ENCODE results near the gene ARHGEF6.
A peak's percentile ranks its signal among the peaks of the same experiment; 100 is the strongest.

ARHGEF6 gene

GRCh38 chrX:136745215-136746173, 35.2 kb downstream of the ARHGEF6 start:
- no peak for DNase-seq (ENCODE audit: low read depth)

GRCh38 chrX:136742721-136743379, 37.9 kb downstream of the ARHGEF6 start:
- no peak for DNase-seq (ENCODE audit: low read depth)

DNA sequence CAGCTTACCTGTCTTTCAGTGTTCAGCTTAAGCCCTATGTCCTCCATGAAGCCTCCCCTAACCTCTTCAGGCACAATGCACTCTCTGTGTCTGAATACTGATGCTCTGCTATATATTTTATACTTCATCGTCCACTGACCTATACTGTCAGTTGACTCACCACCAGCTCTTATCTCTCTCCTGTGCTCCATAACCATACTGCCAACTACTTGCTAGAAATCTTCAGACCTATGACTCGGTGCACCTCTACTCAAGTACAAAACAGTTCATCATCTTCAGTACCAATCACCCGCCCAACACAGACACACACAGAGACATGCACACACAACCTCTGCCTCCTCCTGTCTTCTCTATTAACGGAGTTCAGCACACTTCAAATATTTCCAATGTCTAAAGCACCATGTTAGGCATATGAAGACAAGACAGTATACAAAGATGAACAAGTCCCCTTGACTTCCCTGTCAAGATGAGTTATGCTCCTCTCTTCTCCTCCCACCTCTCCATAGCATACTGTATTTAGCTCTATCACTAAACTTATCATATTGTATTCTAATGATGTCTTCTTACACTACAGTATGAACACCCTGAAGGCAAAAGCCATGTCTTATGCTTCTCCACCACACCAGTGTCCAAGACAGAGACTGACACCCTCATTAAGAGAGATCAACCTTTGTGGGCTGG, 42.5 kb downstream of the ARHGEF6 start:
- DNase-seq (ENCODE audit: low read depth), result no peak

DNA sequence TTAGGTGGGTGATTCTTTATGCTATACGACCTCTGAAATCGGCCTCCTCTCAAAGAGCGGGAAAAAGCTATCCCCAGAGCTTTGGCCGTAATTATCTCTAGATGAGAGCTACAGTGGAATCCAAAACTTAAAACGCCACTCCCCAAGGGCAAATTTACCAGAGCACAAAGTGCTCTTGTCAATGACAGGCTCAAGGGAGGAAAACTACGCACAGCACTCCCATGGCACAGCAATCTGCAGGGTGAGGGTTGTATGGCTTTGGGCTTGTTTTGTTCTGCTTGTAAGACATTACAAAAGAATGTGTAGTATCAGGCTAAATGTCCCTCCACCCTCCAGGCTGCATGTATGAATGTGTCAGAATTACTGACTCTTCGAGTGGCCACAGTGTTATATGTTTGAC, 44.0 kb downstream of the ARHGEF6 start:
- DNase-seq (ENCODE audit: low read depth), result no peak

DNA sequence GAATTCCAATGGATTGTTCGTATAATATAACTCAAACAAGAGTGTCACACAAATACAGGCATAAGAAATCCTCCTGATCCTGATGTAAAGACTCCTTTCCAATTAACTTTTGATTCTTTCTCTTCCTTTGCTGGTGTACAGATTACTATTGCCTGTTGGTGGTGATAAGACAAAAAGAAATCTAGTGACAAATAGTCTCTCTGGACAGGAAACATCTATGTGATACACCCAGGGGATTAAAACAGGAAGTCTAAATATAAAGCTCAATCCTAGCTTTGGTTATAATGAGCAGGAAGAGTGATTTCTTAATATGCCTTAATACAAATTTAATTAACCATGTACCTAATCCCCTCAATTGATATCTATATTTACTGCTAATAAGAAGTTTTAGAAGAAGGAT, 45.1 kb downstream of the ARHGEF6 start:
- no peak for DNase-seq (ENCODE audit: low read depth)

- no peak for DNase-seq (ENCODE audit: low read depth)
Measured at GRCh38 chrX:136733613-136734012, 47.1 kb downstream of the ARHGEF6 start.

GRCh38 chrX:136731798-136732197, 48.9 kb downstream of the ARHGEF6 start:
- DNase-seq (ENCODE audit: low read depth), result no peak

- no peak for DNase-seq (ENCODE audit: low read depth)
Measured at GRCh38 chrX:136731207-136731782, 49.4 kb downstream of the ARHGEF6 start.

DNA sequence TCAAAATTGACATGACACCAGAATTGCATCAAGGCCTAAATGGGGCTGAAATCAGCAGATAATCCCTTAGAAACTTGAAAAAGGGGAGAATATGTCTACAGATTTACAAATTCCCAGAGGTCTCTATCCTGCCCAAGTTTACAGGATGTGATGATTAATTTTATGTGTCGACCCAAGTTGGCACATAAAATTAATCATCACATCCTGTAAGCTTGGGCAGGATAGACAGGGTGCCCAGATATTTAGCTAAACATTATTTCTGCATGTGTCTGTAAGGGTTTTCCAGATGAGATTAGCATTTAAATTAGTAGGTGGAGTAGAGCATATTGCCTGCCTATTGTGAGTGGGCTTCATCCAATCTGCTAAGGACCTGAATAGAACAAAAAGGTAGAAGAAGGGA, 52.3 kb downstream of the ARHGEF6 start:
- DNase-seq (ENCODE audit: low read depth), result no peak

DNA sequence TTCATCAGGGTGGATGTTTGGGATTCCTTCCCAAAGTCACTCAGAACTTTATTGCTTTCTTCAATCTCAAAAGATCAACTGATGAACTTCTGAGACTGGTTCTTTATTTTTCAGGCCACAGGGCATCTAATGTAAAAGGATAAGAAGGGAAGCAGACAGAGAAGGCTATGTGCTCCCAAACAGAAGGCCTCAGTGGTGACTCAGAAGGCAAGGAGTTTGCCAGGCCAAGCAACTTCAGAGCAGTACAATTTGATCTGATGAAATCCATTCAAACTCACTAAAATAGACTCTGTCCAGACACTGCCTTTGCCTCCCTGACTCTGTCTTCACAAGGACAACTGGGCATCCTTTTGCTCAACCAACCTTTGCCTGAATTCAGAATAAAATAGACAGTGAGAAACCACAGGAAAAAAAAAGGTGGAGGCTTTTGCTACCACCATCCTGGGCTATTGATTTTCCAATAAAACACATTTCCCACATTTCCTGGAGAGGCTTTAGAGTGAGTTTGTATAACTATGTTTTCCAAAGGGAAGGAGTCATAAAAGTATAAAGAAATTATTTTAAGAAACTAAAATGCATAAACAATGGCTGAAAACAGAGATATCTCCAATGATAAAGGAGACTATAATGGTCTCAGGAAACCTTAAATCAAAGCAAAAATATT, 55.2 kb downstream of the ARHGEF6 start:
- DNase-seq (ENCODE audit: low read depth), result peak; percentile 45

DNA sequence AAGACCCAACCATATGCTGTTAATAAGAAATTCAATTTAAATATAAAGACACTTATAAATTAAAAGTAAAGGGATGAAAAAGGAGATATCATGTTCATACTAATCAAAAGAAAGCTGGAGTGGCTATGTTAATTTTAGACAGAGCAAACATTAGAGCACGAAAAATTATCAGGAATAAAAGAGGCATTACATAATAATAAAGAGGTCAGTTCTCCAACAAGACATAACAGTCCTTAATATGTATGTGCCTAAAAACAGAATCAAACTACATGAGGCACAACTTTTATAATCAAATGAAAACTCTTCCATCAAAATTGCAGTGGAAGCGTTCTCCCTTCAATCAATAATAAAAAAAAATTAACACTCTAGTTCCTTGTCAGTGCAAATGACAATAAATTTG, 62.6 kb downstream of the ARHGEF6 start:
- DNase-seq (ENCODE audit: low read depth), result no peak

- no peak for DNase-seq (ENCODE audit: low read depth)
Measured at GRCh38 chrX:136714626-136715599, 65.8 kb downstream of the ARHGEF6 start.

DNA sequence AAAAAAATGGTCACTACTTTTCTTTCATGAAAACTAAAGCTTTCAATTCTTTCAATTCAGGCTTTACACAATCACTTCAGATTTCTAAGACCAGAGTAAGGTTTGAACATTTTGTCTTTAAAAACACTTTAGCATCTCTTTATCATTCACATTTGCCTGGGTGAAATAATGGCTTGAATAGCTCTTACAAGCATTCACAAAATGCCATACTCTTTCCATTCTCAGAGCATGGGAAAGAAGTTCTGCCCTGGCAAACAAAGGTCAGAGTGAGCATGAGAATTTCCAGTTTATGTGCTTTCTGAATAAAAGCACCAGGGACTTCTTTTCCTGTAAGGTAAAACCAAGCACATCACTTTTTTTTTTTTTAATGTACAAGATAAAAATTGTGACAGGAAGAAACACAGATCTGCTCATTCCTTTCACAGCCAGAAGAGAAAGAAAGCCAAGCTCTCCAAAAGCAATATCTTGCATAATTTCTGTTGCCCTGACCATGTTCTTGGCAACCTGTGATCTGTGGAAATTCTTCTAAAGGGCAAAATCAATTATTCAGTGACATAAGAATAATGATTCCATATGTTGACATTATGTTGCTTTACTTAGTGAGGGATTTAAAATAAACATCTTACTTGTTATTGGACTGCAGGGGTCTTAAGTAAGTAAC, 68.0 kb downstream of the ARHGEF6 start:
- DNase-seq (ENCODE audit: low read depth), result no peak

DNA sequence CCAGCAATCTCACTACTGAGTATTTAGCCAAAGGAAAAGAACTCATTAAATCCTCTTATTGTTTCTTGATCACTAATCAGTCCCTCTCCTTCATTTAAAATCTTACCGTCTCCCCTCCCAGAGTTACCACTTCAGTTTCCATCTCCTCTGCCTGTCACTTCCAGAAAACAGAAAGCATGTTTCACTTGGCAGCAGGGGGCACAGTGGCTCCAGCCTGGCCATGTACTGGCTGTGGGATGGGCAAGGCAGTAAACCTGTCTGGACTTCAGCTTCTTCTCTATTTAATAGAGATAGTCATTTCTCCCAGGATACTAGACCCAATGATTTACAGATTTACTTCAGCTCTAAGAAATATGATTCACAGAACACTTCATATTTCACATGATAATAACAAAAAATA, 69.6 kb downstream of the ARHGEF6 start:
- no peak for DNase-seq (ENCODE audit: low read depth)

DNA sequence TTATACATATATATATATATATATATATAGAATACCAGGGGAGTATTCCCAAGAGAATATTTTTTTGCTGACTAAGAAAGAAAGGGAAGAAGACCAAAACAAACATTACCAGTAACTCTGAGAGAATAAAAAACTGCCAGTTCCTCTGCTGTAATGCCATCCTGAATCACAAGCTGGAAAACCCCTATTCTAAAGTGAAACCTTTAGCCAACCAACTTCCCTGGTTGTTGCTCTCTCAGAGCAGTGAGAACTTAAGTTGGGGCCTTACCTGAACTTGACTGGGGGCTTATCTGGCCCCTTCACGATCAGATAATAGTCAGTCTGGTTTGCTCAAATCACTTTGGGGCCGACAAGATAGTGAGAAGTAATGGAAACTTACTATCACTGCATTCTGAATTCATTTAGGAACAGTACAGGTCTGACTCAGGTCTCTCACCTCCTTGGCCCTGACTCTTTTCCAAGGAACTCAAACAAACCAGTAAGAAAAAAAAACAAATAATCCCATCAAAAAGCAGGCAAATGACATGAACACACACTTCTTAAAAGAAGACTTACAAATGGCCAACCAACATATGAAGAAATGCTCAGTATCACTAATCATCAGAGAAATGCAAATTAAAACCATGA, 70.3 kb downstream of the ARHGEF6 start:
- DNase-seq (ENCODE audit: low read depth), result no peak

DNA sequence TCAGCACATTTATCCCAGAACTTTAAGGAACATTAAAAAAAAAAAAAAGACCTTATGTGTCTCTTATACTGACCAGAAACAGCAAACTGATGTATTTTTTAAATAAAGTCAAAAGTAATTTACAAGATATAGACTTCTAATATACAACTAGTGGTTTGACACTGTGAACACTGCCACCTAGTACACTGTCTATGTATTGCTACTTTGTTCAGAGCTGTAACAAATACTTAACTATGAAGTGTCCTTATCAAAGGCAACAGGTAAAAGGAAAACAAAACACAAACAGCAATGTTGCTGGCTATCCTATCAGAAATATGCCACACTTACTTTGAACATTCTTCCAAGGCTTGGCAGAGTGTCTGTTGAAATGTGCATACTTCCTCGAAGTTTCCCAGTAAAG, 72.4 kb downstream of the ARHGEF6 start:
- DNase-seq (ENCODE audit: low read depth), result no peak

DNA sequence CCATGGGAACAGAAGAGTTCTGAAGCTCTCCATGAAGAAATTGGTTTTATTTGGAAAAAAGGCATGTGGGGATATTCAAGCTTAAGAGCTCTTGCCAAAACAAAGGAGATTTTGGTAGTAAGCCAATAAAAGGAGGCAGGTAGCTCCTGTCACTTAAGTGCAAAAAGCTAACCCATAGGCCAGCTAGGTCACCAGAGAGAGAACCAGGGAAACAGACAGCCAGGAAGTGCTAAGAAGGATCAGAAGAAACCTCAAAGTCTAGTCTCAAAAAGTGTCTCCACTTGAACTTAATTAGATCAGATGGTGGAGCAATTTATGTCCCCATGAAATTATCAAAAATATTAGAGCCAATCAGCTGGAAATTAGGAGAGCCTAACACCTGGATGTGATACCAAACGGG, 83.6 kb downstream of the ARHGEF6 start:
- no peak for DNase-seq (ENCODE audit: low read depth)

DNA sequence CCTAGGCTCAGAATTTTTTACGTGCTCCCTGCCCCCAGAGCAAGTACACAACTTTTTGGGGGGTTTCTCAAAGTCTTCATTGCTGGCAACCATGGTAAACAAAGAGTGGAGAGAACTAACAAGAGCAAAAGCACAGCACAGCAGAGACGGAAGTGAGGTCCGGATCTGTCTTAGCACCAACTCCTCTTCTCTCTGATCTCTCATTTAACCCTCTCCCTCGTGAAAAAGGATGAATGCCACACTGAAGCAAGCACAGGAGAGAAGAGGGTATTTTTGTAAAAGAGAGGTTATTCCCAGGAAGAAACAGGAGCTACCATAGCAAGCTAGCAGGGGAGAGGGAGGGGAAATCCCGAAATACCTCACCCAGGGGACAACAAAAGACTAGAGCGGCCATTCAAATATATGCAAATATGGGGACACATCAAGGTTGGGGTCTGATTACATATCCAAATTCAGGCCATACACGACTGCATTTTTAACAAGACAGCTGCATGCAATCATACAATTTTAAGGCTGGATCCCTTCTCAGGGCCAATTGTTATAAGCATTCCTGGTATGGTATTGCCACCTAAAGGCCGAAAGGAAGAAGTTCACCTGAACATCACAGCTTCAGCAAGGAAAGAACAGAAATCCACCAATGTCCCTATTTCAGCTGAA, 86.2 kb downstream of the ARHGEF6 start:
- DNase-seq (ENCODE audit: low read depth), result peak; percentile 21

DNA sequence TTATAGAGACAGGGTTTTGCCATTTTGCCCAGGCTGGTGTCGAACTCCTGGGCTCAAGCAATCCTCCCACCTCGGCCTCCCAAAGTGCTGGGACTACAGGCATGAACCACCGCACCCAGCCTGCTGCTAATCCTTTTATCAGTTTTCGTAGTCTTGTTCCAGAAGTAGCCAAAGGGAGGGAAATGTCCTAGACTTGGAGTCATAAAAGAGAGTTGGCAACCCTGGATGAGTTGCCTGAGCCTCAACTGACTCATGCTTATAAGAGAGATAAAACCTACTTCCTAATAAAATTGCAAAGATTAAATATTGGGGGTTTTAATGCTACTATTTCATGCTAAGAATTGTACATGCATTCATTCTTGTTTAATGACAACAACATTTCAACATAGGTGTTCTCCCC, 88.5 kb downstream of the ARHGEF6 start:
- DNase-seq (ENCODE audit: low read depth), result no peak
